ENCODE data around the gene PPP3R2.
"Not testable (repeated sequence)": the region's sequence is repeated elsewhere in the genome, so short reads cannot be mapped to it uniquely, and the experiment has no call there.

PPP3R2 gene

DNA sequence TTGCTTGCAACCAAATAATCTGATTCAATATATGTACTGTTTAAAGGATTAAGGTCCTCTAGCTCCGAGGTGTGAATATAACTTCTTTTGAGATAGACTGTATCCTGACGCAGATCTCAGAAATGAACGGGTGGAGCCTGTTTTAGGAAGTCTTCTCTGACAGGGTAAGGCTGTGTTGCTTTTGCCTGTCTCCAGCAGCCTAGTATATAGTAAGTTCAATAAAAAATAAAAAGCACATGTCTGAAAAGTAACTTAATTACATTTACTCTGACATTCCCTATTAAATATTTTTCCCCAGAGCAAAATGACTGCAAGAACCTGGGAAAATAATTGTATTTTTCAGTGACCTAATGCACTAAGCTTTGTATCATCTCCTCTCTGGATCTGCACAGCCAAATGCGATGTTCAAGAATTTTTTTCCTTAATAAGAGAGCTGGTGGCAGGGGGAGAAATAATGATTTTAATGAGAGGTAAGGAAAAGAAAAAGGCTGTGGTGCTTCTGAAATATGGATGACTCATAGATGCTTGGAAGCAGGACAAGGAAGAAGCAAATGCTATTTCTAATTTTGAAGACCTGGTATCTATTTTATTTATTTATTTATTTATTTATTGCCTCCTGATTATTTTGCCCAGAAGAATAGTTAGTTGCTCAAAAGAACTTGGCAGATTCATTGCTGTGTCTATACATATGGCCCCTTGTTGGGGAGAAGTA is 7.3 kb downstream of the PPP3R2 start:
- DNase-seq (ENCODE audit: low read depth): no peak

- no peak for DNase-seq (ENCODE audit: low read depth)
These were observed 8.1 kb downstream of the PPP3R2 start for GRCh38 chr9:101586651-101587050.

DNA sequence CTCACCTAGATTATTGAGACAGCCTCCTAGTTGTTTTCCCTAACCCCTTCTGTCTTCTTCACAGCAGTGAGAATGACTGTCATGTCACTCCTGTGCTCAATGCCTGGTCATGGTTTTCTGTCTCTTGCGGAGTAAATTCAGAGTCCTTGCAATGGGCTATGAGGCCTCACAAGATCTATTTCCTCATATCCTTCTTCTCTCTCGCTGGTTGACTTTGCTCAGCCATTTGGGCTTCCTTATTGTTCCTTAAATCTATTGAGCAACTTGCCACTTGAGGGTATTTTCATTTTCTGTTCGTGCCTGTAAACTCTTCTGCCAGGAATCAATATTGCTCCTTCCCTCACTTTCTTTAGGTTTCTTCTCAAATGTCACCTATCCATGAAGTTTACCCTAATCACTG is 9.0 kb downstream of the PPP3R2 start:
- no peak for DNase-seq (ENCODE audit: low read depth)

GRCh38 chr9:101582553-101582952 is 12.2 kb downstream of the PPP3R2 start:
- peak; percentile 28 for DNase-seq (ENCODE audit: low read depth)

GRCh38 chr9:101579711-101580545 is 14.8 kb downstream of the PPP3R2 start:
- no peak for DNase-seq (ENCODE audit: low read depth)

GRCh38 chr9:101578378-101578777 is 16.4 kb downstream of the PPP3R2 start:
- no peak for DNase-seq (ENCODE audit: low read depth)

DNA sequence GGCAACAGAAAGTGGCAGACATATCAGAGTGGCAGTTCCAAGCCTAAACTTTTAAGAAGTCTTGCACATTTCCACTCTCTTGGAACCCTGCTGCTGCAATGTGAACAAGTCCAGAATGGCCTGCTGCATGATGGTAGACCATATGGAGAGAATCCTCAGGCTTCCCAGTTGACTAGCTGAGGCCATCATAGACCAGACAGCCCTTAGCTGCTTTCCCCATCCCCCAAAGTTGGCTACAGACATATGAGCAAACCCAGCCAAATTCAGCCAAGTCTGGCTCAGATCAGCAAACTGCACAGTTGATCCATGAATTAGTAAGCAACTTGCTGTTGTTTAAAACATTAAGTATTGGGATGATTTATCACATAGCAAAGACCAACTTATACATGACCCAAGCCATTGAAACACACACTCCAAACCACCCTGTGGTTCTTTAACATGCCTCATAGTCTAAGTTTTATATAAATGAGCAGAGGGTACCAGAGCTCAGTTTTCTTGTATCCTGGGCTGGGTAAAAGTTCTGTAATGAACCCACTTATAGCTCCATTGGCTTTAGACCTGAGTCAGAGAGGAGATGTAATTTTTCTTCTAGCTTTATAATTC is 19.9 kb downstream of the PPP3R2 start:
- no peak for DNase-seq (ENCODE audit: low read depth)

- no peak for DNase-seq (ENCODE audit: low read depth)
These were observed 22.5 kb downstream of the PPP3R2 start for GRCh38 chr9:101572316-101572715.

DNA sequence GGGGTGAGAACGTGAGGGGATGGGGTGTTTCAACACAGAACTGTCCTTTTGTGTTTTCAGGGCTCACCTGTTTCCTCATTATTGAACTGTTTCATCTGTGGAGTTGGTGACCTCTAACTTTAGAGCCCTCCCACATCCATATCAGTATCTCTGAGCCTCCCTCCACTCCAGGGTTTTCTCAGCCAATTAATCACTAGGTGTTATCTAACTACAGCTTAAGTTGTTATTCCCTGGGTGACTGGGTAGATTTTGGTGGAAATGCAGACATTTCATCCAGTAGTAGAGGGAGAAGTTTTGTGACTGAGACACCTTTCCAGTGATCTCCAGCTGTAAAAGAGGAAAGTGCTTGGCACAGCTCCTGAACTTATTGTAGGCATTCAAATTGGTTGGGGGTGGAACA is 23.7 kb downstream of the PPP3R2 start:
- DNase-seq (ENCODE audit: low read depth): no peak

DNA sequence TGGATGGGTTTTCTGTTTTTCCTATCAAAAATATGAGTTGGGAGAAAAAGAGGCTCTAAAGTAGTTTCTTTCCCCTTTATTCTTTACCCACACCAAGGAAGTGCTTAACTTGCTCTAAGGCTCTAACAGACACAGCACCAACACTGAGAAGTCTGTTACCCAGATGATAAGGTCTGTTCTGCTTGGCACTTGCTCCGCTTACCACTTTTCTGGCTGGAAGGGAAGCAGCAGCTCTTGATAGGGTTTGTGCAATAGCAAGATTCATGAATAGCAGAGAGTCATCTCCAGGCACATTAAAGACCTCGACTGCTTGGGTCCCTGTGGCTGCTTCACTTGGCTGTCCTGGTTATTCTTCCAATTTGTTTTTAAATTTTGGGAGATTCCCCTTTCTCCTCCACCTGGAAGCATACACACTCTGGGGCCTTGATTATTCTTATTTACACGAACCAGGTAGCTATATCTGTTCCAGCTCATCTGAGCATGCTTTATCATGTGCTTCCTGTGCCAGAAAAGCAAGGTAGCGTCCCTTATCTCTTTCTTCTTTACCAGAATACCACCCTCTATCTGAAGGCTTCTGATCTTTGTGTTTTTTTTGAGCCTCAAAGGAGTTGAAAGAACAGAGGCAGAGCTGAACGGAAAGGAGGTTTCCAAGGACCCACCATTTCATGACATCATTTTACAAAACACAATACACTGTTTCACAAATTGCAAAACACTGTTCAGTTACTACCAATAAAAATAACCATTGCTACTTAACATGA is 24.8 kb downstream of the PPP3R2 start:
- no peak for DNase-seq (ENCODE audit: low read depth)

DNA sequence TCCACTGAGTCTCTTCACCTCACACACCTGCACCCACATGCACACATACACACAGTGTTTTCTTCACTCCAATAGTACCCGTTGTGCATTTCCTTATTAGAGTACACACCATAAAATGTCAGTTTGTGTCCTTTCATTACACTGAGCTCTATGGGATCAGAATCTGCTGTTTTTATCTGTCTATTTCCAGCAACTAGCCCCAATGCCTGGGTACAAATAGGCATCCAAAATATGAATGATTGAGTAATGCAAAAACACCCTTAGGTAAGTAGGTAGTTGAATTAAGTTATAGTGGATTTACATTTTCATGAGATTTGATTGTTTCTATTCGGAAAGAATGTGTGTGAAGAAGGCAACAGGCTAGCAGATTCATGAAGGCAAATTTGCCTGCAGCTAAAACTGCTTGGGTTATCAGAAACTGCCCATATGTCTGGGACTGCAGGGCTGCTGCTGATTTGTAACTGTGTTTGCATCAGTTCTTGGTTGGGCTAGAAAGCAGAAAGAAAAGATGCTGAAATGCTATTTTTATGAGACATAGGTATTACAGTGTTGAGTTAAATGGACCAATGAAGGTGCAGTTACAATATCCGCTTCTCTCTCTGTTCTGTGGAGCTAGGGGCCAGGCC is 26.9 kb downstream of the PPP3R2 start:
- DNase-seq (ENCODE audit: low read depth): no peak

- DNase-seq (ENCODE audit: low read depth): peak; percentile 19
These were observed 27.7 kb downstream of the PPP3R2 start for GRCh38 chr9:101566904-101567724.

DNA sequence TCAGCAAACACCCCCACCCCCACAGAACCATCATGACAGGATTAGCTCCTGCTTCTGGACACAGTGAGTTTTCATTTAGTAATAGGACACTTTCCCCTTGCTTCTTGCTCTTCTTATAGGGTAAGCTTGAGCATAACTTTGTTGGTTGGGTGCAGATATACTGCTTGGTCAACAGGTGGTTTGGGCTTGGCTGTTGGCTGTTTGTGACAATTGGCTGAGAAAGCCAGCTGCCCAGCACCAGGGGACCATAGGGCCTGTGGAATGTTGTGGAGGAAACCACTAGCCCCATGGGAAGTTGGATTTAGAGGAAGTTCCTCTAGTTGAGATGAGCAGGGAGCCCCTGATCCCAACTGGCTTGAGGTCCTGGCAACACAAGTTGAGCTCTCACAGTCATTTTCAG is 30.5 kb downstream of the PPP3R2 start:
- no peak for DNase-seq (ENCODE audit: low read depth)

- no peak for DNase-seq (ENCODE audit: low read depth)
These were observed 31.8 kb downstream of the PPP3R2 start for GRCh38 chr9:101562966-101563365.

GRCh38 chr9:101561740-101562139 is 33.0 kb downstream of the PPP3R2 start:
- no peak for DNase-seq (ENCODE audit: low read depth)

DNA sequence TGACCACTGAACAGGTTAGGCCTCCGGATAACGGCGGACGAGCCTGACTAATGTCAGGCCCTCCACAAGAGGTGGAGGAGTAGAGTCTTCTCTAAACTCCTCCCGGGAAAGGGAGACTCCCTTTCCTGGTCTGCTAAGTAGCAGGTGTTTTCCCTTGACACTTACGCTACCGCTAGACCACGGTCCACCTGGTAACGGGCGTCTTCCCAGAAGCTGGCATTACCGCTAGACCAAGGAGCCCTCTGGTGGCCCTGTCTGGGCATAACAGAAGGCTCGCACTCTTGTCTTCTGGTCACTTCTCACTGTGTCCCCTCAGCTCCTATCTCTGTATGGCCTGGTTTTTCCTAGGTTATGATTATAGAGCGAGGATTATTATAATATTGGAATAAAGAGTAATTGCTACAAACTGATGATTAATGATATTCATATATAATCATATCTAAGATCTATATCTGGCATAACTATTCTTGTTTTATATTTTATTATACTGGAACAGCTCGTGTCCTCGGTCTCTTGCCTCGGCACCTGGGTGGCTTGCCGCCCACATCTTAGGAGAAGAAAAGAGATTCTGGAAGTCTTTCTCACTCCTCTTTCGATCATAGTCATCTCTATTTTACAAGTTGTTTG is 45.2 kb downstream of the PPP3R2 start:
- DNase-seq (ENCODE audit: low read depth): not testable (repeated sequence)

DNA sequence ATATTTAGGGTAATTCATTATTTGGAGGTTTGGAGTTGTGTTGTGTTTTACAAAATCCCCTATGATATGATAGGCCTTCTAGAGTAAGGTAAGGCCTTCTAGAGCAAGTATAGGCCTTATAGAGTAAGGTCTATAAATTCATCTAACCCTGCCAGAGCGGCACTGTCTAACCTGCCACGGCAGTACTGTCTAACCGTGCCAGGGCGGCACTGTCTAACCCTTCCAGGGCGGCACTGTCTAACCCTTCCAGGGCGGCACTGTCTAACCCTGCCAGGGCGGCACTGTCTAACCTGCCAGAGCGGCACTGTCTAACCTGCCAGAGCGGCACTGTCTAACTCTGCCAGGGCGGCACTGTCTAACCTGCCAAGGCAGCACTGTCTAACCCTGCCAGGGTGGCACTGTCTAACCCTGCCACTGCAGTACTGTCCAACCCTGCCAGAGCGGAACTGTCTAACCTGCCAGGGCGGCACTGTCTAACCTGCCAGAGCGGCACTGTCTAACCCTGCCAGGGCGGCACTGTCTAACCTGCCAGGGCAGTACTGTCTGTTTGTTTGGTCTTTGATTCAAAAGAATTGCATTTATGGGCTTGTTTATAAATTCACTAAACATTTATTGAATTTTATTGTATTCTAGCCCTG is 51.6 kb downstream of the PPP3R2 start:
- no peak for DNase-seq (ENCODE audit: low read depth)
